HG03442 (cell line): ENCODE measurements around the gene POPDC2.
"Not testable (repeated sequence)": the region's sequence is repeated elsewhere in the genome, so short reads cannot be mapped to it uniquely, and the experiment has no call there.

ENCODE experiments used
- ATAC-seq: cut with Tn5 transposase; IDR thresholded peaks from one replicate; pipeline ENCODE4 v1.9.1; 2021; ENCODE audit warnings: mild to moderate bottlenecking, moderate library complexity; ENCODE audit not compliant: unreplicated experiment

POPDC2 gene, protein sequence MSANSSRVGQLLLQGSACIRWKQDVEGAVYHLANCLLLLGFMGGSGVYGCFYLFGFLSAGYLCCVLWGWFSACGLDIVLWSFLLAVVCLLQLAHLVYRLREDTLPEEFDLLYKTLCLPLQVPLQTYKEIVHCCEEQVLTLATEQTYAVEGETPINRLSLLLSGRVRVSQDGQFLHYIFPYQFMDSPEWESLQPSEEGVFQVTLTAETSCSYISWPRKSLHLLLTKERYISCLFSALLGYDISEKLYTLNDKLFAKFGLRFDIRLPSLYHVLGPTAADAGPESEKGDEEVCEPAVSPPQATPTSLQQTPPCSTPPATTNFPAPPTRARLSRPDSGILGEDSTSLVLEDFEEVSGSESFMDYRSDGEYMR

DNA sequence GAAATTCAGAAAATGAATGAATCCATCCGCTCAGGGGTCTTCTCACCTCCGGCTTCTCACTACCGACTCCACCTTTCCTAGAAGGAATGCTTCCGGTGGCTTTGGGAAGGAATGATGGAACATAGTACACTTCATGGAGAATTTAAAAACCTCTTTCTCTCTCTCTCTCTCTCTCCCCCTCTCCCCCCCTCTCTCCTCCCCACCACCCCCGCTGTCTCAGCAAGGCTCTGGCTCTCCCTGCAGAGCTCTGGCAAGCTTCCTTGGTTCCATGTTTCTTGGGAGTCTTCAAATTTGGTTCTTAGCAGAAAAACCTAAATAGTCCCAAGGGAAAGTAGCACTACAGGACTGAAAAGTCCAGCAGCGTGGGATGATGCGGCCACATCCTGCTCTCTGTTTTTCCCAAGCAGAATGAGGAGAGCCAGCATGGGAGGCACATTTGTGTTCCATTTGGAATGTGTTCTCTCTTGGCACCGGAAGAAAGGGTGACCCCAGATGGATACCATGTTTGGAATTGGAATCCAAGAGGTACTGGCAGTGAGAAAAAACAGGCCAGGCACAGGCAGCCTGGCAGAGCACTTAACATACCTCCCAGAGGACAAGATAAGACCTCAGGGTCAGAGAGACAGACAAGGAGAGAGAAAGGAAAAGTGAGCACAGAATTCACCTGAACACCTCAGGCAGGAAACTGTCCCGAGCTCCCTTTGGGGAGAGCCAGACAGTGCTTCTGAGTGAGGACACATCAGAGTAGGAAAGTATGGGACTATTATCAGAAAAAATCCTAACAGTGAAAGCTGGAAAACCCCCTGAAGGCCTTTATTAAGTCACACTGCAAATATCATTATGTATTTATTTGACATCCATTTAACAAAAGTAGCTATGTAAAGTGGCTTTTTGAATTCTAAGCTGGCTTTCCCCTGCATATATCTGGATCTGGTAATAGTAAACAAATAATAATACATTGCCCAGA is at the start of gene POPDC2:
Gene POPDC2 (minus strand): TSS at position 116 of the 967 bp plus-strand sequence. CDS start 166 bp downstream, outside the sequence.
- ATAC-seq, result no peak

DNA sequence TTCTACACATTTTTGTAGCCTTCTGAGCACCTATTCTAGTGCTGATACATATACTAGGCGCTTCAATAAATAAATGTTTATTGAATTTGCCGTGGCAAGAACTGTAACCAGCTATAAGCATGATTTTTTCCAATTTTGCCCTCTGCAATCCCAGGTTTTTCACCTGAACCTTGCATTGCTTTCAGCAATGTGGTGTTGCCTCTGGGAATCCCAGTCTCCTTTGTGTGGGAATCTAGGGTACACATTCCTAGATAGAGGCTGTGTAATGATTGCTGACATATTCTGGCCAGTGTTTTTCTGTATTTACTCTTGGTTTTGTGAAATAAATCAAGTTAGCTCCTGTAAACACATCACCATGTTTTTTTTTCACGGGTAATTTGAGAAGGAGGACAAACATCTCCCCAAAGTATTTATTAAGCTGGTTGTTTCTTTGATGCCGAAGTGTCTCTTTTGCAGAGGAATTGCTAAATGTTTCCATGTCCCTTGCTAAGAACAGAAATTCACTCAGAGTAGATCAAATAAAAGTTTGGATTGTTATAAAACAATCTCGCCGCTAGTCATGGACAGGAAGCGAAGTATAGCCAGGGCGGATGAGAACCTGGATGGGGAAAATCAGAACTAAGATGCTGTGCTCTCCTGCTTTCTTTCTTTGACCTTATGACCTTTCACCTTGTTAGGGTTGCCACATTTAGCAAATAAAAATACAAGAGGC is 43.6 kb upstream of the POPDC2 start:
- ATAC-seq, result no peak

DNA sequence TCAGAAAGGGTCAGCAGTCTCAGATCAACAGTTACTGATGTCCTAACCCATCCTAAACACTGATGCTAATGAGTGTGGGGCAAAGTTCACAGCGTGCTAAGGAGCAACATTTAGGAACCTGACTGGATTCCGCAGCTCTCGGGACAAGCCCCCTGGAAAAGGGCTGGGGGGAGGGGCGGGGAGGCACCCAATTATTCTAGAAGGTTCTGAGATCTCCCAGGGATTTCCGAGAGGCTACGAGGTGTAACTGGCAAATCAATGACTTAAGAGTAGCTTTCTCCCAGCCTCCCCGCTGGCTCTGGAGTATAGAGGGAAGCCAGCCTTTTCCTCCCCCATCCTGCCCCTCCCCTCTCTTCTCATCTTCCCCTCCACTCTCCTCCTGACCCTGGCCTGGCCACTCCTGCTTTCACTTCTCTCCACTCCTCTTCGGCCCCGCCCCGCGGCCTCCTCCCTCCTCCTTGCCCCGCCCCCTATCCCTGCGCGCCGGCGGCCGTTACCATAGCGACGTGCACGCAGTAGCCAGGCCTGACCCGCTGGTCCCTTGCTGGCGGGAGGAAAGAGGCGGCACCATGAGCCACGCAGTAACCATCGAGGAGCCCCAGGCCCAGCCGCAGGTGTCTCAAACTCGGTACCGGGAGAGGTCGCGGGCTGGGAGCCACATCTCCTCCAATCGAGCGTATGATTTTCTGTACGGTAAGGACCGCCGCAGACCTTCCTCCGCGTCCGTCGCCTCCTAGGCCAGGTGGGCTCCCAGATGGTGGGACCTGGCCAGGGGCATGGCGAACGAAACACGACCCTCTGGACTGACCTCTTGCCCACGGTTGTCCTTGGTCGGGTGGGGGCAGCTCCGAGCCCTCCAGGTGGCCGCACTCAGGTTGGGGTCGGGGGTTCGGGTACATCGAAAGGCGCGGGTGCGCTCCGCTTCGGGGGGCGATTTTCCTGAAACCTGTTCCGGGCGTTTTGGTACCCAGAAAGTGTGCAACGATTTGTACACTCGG is 42.4 kb upstream of the POPDC2 start, which contains the start of gene CFAP91:
Gene CFAP91 (plus strand): TSS at position 493 of the 998 bp plus-strand sequence. CDS start 77 bp downstream, at position 570.
- peak; percentile 88 for ATAC-seq

DNA sequence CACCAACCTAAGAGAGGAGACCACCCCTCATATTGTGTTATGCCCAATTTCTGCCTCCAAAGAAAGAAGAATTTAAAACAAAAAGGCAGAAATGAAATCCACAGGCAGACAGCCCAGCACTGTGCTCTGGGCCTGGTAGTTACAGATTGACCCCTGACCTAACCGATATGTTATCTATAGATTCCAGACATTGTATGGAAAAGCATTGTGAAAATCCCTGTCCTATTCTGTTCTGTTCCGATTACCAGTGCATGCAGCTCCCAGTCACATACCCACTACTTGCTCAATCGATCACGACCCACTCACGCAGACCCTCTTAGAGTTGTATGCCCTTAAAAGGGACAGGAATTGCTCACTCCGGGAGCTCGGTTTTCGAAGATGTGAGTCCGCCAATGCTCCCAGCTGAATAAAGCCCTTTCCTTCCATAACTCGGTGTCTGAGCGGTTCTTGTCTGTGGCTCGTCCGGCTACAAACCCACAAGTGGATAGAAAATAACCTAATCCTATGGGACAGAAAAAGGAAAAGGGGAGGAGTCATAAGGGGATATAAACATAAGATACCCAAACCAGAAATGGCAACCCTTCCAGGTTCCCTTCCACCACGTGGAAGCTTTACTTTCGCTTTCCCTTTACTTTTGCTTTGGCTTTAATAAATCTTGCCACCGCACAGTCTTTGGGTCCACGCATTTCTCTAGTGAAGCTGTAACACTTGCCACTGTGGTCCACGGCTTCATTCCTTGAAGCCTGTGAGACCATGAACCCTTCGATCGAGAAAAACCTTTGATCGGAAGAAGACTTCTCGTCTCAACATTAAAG is 40.7 kb upstream of the POPDC2 start:
- peak; percentile 4 for ATAC-seq

DNA sequence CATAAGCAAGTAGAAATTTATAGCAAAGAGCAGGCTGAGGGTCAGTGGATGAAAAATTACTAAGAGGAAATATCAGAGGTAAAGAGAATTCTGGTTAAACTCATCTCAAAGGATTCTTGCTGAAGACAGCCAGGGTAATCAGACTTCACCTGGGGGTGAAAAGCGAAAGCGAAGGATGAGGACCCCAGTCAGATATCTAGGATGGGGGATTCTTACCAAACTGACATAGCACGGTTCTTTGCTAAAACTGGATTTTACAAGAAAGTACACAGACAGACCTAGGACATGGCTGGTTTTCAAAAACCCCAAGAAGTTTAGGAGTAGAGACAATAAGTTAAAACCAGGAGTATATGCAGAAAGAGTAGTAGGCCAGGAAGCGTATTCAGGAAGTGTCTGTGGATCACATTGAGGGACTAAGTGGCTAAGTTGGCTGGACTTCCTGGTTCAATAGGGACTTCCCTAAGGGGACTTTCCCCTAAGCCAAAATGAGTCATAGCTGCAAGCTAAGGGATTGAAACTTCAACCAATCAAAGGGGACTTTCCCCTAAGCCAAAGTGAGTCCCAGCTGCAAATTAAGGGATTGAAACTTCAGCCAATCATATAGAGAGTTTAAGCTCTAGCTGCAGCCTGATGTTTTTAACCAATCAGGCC is 40.0 kb upstream of the POPDC2 start:
- peak; percentile 32 for ATAC-seq

DNA sequence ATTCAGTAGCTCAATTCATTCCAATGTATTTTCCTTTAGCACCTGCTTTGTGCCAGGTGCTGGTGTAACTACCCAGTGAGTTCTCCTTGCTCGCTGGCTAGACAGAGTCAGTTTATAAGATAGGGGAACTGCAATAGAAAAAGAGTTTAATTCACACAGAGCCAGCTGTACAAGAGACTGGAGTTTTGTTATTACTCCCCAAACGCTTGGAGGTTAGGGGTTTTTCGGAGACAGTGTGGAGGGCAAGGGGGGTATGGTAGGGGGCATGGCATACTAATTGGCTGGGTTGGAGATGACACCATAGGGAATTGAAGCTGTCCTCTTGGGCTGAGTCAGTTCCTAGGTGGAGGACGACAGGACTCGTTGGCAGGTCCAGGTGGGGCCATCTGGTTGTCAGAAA is 37.0 kb upstream of the POPDC2 start:
- ATAC-seq, result peak; percentile 53

DNA sequence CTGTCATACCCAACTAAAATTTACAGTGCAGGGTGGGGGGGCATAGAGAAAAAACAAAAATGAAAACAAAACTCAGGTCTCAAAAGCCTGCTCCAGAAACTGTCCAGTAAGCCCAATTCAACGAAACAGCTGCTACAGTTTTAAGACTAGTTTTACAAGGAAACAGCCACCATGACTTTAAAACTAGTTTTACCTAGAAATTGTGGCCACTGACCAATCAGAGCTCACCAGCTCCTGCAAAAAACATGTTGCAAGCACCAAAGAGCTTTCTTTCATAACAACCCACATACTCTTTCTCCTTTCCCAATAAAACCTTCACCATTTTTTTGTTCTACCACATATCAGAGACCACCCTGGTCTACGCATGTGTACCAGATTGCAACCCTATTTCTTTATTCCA is 35.1 kb upstream of the POPDC2 start:
- no peak for ATAC-seq

DNA sequence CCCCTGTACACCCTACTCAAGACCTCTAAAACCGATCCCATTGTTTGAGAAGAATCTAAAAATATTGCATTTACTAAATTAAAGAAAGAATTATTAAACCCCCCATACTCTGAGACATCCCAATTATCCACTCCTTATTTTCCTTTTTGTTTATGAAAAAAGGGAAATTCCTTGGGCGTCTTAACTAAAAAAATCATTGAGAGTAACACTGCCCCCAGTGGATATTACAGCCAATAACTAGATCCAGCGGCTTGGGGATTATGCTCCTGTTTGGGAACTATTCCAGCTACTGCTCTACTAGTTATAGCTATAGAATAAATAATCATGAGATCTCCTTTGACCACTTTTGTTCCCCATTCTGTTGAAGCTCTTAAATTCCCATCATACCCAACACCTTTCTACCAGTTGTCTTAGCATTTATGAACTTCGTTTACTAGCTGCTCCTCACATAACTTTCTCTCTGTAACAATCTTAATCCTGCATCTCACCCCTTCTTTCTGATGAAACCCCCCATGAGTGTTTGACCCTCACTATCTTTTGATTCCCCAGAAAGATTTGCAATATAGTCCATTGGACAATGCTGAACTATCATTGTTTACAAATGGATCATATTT is 29.8 kb upstream of the POPDC2 start:
- ATAC-seq, result no peak

DNA sequence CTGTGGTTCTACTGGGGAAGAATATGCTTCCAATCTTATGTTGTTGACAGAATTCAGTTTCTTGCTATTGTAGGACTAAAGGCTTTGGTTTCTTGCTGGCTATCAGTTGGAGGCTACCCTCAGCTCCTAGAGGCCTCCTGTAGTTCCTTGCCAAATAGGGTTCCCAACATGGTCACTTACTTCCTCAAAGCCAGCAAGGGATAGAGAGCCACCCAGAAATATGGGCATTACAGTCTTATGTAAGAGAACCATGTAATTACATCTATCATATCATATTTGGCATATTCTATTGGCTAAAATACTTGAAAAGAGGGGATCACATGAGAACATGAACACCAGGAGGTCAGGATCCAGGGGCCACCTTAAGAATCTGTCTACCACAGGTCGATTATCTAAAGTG is 23.0 kb upstream of the POPDC2 start:
- no peak for ATAC-seq

DNA sequence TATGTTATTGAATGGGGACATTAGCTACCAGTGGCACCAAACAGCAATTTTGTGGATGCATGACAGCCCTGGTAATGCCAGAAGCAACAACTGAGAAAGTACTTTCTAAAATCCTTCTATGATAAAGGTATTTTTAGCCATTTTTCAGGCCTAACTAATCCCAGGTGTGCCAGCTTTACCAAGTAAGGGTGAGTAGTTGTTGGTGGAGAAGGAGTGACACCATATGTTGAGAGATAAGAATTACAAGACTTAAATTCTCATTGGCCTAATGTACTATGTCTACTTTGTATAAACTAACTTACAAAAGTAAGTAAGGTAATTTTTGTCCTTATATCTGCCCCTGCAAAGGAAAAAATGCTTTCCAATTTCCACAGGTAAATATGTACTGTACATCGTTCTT is 20.9 kb upstream of the POPDC2 start:
- ATAC-seq, result peak; percentile 24

DNA sequence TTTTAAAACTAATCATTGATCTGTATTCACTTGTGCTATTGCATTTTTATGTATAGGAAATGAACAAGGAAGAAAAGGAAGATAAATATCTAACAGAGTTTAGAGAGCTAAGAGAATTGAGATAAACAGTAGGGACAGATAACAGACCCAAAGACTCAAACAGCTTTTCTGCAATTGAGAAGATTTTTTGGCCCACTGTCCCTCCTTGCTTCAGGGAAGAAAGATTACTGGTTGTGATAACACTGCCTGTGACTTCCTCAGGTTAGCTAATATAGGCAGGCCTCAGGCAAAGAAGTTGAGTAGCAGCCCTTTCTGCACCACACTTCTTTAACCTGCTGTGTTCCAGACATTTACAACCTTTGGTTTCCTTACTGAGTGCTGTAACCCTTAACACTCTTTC is 19.5 kb upstream of the POPDC2 start:
- ATAC-seq, result no peak

DNA sequence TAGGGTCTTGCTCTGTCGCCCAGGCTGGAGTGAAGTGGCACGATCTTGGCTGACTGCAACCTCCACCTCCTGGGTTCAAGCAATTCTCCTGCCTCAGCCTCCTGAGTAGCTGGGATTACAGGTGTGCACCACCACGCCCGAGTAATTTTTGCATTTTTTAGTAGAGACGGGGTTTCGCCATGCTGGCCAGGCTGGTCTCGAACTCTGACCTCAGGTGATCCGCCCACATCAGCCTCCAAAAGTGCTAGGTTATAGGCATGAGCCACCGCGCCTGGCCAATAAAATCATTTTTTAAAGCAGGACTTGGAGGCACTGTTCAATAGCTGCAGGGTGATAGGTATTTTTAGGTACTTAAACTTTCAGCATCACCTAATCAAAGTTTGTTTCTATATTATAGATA is 17.8 kb upstream of the POPDC2 start:
- ATAC-seq, result not testable (repeated sequence)

DNA sequence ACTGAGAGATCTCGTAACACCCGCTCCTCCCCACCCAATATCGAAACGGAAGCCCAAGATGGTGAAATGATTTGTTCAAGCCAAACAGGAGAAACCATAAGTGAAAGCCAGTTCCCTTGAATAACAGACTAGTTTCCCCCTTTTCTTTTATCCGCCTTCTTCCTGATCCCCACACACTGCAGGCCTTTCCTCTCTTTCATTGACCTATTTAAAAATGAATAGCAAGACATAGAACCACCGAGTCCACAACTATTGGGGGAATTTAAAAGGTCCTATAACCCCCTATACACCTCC is 17.2 kb upstream of the POPDC2 start:
- no peak for ATAC-seq

DNA sequence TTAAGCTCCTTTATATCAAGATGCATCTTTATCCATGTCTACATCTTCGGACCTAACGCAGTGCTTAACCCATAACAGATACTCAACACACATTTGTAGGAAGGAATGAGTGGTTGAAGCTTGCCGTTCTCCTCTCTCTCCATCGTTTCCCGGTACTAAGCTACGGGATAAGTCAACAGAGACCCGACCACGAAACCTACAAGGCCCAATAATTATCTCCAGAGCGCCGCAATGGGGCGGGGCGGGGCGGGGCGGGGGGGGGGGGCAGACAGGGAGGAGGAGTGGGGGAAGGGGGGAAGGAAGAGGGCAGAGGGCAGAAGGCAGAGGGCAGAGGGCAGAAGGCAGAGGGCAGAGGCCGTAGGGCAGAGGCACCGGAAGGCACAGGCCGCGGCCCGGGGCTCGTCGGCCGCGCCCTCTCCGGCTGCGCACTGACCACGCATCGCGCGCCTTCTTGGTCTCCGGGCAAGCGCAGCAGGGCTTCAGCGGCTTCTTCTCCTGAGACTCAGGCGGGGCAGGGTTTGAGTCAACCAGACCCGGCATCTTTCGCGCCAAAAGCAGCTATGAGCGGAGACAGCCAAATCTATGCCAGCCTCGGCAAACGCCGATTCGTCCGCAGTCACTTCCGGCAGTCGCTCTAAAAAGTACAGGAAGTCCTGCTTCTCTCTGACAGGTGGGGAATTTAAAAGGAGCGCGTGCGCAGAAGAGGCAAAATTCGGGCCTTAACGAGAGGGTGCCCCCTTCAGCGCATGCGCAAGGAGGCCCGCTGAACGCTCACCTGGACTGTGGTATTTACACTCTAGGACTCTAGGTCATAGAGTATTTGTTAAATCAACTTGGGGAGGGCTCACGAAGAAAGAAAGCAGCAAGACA is 16.6 kb upstream of the POPDC2 start, which contains the start of gene COX17:
Gene COX17 (minus strand): TSS at position 636 of the 870 bp plus-strand sequence. CDS start 96 bp downstream, at position 540.
- peak; percentile 88 for ATAC-seq

DNA sequence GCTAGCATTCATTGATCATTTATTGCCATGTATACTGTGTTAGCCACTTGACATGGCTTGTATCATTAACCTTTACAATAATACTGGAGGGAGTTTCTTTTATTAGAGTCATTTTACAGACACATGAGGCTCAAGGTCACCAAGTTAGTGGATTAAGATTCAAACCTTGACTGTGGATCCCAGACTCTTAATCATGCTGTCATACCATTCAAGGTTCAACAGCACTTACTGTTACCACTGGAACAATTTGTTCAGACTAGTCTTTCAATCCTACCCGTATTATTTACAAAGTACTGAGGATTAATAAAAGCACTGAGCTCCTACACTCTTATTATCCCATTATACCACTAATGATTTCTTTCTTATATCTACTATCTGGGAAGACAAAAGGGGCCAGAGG is 15.6 kb upstream of the POPDC2 start:
- no peak for ATAC-seq

DNA sequence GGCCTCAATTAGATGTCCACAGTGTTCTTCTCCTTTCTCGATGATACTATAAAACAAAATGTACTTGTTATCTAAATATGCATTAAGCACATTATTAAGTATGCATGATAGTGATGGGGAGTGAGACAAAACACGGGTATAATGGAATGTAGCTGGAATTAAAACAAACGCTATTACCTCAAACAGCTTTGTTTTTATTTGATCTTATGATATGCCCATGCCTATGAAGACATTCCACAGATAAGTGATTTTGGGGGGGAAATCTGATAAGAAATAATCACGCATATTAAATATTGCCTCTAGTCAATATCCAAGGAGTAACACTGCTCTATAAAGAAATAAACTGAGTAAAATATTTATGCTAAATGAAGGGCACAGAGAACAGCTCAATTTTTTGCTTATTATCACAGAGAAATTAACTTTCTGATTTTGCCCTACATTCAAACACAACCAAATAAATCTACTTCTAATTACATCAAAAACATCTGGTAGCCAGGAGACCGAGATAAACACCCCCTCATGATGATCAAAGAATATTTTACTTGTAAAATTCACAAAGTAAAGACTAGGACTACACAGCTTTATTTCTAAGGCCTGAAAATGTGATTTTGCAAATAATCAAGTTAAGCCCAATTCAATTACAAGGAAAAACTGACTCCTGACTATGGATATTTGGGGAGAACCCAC is 14.9 kb upstream of the POPDC2 start:
- ATAC-seq, result no peak

DNA sequence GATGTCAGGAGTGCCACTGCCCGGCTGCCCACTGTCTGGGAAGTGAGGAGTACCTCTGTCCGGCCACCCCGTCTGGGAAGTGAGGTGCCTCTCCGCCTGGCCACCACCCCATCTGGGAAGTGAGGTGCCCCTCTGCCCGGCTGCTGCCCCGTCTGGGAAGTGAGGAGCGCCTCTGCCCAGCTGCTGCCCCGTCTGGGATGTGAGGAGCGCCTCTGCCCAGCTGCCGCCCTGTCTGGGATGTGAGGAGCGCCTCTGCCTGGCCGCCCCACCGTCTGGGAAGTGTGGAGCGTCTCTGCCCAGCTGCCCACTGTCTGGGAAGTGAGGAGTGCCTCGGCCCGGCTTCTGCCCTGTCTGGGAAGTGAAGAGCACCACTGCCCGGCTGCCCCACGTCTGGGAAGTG is 13.5 kb upstream of the POPDC2 start:
- no peak for ATAC-seq
